HG02623 (cell line): ENCODE measurements around the gene SPC24.
"Not testable (repeated sequence)": the region's sequence is repeated elsewhere in the genome, so short reads cannot be mapped to it uniquely, and the experiment has no call there.

ENCODE experiments used
- ATAC-seq: cut with Tn5 transposase; IDR thresholded peaks from one replicate; pipeline ENCODE4 v1.9.1; 2021; ENCODE audit warnings: moderate library complexity; ENCODE audit not compliant: unreplicated experiment

The SPC24 gene

DNA sequence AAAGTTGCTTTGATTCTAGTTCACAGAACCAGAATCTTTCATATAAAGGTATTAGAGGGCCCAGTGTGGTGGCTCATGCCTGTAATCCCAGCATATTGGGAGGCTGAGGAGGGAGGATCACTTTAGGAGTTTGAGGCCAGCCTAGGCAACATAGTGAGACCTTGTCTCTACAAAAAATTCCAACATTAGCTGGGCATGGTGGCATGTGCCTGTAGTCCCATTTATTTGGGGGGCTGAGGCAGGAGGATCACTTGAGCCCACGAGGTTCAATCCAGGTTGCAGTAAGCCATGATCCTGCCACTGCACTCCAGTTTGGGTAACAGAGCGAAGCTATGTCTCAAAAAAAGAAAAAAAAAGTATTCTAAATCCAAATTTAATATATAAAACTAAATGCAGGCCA lies 57.3 kb downstream of the SPC24 start:
- ATAC-seq, result no peak

DNA sequence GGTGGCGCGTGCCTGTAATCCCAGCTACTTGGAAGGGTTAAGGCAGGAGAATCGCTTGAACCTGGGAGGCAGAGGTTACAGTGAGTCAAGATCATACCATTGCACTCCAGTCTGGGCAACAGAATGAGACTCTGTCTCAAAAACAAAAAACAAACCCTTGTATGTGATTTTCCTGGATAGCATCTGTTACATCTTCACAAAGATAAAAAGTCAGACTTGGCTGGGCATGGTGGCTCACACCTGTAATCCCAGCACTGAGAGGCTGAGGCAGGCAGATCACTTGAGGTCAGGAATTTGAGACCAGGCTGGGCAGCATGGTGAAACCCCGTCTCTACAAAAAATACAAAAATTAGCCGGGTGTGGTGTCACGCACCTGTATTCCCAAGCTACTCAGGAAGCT lies 58.2 kb downstream of the SPC24 start:
- not testable (repeated sequence) for ATAC-seq

DNA sequence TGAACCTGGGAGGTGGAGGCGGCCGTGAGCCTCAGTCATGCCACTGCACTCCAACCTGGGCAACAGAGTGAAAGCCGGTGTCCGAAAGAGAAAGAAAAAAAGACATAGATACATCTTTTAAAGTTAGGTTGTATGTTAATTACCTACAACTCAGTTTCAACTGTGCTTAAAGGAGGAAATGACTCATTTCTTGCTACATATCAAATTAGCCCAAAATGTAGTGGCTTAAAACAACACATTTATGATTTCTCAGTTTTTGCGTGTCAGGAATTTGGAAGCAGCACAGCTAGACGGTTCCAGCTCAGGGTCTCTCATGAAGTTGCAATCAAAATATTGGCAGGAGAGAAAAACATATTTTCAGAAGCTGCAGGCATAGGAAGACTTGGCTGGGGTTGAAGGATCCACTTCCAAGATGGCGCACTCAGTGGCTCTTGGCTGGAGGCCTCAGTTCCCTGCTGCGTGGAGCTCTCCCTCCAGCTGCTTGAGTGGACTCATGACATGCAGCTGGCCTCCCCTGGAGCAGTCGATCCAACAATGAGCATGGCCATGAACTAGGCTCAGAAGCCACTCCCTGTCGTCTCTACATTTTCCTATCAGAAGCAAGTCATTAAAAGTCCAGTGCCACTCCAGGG lies 59.3 kb downstream of the SPC24 start:
- ATAC-seq, result peak; percentile 47
